GM23338 (cell line): ENCODE results near the gene AGBL4. TPM values are rescaled to one million over a fixed set of nuclear protein-coding genes. Genes with fewer than 3 reads are reported as not detected.

ENCODE experiments used
- ATAC-seq: fragments of 200-7000 bp; cut with Tn5 transposase; 3 replicates; pipeline ENCODE4 v1.9.1; 2020
- DNase-seq: peaks from one replicate; pipeline ENCODE4 v3.0.0-alpha.2; 2015; ENCODE audit warnings: low spot score
- H2AFZ ChIP-seq: fragments of 200-600 bp; sonication (generic); 2 replicates; pipeline ENCODE4 v1.8.0; 2016; ENCODE audit warnings: antibody characterized with exemption, mild to moderate bottlenecking, moderate library complexity
- H3F3A ChIP-seq: fragments of 200-600 bp; sonication (generic); replicated peaks from 2 replicates; pipeline ENCODE4 v1.8.0; 2017; ENCODE audit warnings: antibody characterized with exemption, mixed run types, low read depth
- H3K27ac ChIP-seq: fragments of 200-600 bp; sonication (generic); 2 replicates; pipeline ENCODE4 v1.6.1; 2016; ENCODE audit warnings: low read depth
- H3K27me3 ChIP-seq: fragments of 200-600 bp; sonication (generic); 2 replicates; pipeline ENCODE4 v1.8.0; 2016; ENCODE audit warnings: mild to moderate bottlenecking, mixed run types, moderate library complexity; ENCODE audit not compliant: insufficient read depth
- H3K36me3 ChIP-seq: fragments of 200-600 bp; sonication (generic); 2 replicates; pipeline ENCODE4 v1.8.0; 2016; ENCODE audit warnings: mild to moderate bottlenecking; ENCODE audit not compliant: insufficient read depth
- H3K4me1 ChIP-seq: fragments of 200-600 bp; sonication (generic); 2 replicates; pipeline ENCODE4 v1.8.0; 2016; ENCODE audit warnings: mild to moderate bottlenecking, moderate library complexity; ENCODE audit not compliant: insufficient read depth
- H3K4me2 ChIP-seq: fragments of 200-600 bp; sonication (generic); 2 replicates; pipeline ENCODE4 v1.7.1; 2017; ENCODE audit warnings: mixed run types
- H3K4me3 ChIP-seq: fragments of 200-600 bp; sonication (generic); 2 replicates; pipeline ENCODE4 v1.6.1; 2016; ENCODE audit warnings: mixed run types
- H3K79me2 ChIP-seq: fragments of 200-600 bp; sonication (generic); replicated peaks from 2 replicates; pipeline ENCODE4 v1.8.0; 2017; ENCODE audit warnings: mild to moderate bottlenecking; ENCODE audit not compliant: insufficient read depth
- H3K9me2 ChIP-seq: fragments of 200-600 bp; sonication (generic); 2 replicates; pipeline ENCODE4 v1.8.0; 2017; ENCODE audit not compliant: insufficient read depth
- H4K20me1 ChIP-seq: fragments of 200-600 bp; sonication (generic); replicated peaks from 2 replicates; pipeline ENCODE4 v1.8.0; 2017; ENCODE audit warnings: mild to moderate bottlenecking; ENCODE audit not compliant: insufficient read depth
- H3K27ac Mint-ChIP-seq: 2 replicates; pipeline ENCODE4 v1.8.0; 2020; ENCODE audit warnings: inconsistent platforms, mild to moderate bottlenecking, moderate library complexity, mixed read lengths
- H3K27me3 Mint-ChIP-seq: 3 replicates; pipeline ENCODE4 v1.8.0; 2022; ENCODE audit warnings: low read depth, mild to moderate bottlenecking, moderate library complexity, mixed read lengths, inconsistent platforms; ENCODE audit not compliant: insufficient read depth, poor library complexity
- H3K36me3 Mint-ChIP-seq: 3 replicates; pipeline ENCODE4 v1.8.0; 2021; ENCODE audit warnings: low read depth, mild to moderate bottlenecking, inconsistent platforms, moderate library complexity, mixed read lengths
- H3K4me1 Mint-ChIP-seq: 3 replicates; pipeline ENCODE4 v1.8.0; 2020; ENCODE audit warnings: mild to moderate bottlenecking, inconsistent platforms, mixed read lengths
- H3K4me3 Mint-ChIP-seq: 3 replicates; pipeline ENCODE4 v1.8.0; 2021; ENCODE audit warnings: moderate library complexity, mild to moderate bottlenecking, inconsistent platforms, mixed read lengths
- H3K9me3 Mint-ChIP-seq: 3 replicates; pipeline ENCODE4 v1.8.0; 2020; ENCODE audit warnings: moderate library complexity, mild to moderate bottlenecking, inconsistent platforms, mixed read lengths
- EZH2 ChIP-seq: fragments of 200-600 bp; sonication (generic); IDR thresholded peaks from one replicate; pipeline ENCODE4 v1.8.0; 2017; ENCODE audit warnings: antibody characterized with exemption, mild to moderate bottlenecking, low read depth; ENCODE audit not compliant: unreplicated experiment
- JUNB ChIP-seq: IDR thresholded peaks from one replicate; pipeline ENCODE4 v1.6.1; 2016; ENCODE audit warnings: antibody characterized with exemption; ENCODE audit not compliant: unreplicated experiment
- polyA plus RNA-seq: library from polyadenylated mRNA; unstranded; fragments of >200 nt; fragmentation: Nextera tagmentation; extraction: Ambion mirVana; gene quantifications from 2 replicates; pipeline ENCODE4 v1.2.1, GENCODE V29; 2016
- total RNA-seq: library from RNA; depleted of rRNA; stranded (reverse); fragments of >200 nt; shearing (Covaris generic); gene quantifications from 2 replicates; pipeline ENCODE4 v1.2.3, GENCODE V29; 2014
- TF ChIP-seq, protein P1 (sequence below): fragments of 250-450 bp; sonication (Bioruptor Pico); IDR thresholded peaks from 2 replicates; pipeline ENCODE4 v1.5.0; 2020; ENCODE audit warnings: mild to moderate bottlenecking, moderate library complexity

Gene AGBL4
- total and polyA plus RNA-seq, 2 experiments from 2014 or later = 0.91 to 1.5 TPM

- TF ChIP-seq, protein P1, sequence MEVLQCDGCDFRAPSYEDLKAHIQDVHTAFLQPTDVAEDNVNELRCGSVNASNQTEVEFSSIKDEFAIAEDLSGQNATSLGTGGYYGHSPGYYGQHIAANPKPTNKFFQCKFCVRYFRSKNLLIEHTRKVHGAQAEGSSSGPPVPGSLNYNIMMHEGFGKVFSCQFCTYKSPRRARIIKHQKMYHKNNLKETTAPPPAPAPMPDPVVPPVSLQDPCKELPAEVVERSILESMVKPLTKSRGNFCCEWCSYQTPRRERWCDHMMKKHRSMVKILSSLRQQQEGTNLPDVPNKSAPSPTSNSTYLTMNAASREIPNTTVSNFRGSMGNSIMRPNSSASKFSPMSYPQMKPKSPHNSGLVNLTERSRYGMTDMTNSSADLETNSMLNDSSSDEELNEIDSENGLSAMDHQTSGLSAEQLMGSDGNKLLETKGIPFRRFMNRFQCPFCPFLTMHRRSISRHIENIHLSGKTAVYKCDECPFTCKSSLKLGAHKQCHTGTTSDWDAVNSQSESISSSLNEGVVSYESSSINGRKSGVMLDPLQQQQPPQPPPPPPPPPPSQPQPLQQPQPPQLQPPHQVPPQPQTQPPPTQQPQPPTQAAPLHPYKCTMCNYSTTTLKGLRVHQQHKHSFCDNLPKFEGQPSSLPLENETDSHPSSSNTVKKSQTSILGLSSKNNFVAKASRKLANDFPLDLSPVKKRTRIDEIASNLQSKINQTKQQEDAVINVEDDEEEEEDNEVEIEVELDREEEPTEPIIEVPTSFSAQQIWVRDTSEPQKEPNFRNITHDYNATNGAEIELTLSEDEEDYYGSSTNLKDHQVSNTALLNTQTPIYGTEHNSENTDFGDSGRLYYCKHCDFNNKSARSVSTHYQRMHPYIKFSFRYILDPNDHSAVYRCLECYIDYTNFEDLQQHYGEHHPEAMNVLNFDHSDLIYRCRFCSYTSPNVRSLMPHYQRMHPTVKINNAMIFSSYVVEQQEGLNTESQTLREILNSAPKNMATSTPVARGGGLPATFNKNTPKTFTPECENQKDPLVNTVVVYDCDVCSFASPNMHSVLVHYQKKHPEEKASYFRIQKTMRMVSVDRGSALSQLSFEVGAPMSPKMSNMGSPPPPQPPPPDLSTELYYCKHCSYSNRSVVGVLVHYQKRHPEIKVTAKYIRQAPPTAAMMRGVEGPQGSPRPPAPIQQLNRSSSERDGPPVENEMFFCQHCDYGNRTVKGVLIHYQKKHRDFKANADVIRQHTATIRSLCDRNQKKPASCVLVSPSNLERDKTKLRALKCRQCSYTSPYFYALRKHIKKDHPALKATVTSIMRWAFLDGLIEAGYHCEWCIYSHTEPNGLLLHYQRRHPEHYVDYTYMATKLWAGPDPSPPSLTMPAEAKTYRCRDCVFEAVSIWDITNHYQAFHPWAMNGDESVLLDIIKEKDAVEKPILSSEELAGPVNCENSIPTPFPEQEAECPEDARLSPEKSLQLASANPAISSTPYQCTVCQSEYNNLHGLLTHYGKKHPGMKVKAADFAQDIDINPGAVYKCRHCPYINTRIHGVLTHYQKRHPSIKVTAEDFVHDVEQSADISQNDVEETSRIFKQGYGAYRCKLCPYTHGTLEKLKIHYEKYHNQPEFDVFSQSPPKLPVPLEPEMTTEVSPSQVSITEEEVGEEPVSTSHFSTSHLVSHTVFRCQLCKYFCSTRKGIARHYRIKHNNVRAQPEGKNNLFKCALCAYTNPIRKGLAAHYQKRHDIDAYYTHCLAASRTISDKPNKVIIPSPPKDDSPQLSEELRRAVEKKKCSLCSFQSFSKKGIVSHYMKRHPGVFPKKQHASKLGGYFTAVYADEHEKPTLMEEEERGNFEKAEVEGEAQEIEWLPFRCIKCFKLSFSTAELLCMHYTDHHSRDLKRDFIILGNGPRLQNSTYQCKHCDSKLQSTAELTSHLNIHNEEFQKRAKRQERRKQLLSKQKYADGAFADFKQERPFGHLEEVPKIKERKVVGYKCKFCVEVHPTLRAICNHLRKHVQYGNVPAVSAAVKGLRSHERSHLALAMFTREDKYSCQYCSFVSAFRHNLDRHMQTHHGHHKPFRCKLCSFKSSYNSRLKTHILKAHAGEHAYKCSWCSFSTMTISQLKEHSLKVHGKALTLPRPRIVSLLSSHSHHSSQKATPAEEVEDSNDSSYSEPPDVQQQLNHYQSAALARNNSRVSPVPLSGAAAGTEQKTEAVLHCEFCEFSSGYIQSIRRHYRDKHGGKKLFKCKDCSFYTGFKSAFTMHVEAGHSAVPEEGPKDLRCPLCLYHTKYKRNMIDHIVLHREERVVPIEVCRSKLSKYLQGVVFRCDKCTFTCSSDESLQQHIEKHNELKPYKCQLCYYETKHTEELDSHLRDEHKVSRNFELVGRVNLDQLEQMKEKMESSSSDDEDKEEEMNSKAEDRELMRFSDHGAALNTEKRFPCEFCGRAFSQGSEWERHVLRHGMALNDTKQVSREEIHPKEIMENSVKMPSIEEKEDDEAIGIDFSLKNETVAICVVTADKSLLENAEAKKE = no peak
Observed at GRCh38 chr1:49351768-49352167, 672.0 kb downstream of the AGBL4 start (continued).

DNA sequence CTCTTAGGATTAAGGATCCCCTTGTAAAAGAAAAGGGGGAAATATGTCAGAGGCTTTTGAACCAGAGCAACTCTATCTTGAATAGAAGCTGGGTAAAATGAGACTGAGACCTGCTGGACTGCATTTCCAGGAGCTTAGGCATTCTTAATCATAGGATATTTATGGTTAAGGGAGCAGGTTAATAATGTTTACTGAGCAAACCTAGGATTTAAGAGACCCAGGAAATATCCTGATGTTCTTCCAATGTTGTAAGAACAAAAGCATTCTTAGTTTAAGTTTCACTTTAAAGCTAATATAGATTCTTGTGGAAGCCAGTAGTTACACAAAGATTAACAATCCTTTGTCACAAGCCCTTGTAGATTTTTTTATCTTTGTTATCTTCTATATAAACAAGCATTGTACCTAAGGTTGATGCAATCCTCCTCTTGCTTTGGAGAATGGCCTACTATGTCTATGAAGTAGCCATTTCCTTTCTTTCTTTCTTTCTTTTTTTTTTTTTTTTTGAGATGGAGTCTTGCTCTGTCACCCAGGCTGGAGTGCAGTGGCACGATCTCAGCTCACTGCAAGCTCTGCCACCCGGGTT lies 676.9 kb downstream of the AGBL4 start:
- Histone ChIP-seq H3K36me3 (no peaks in the 10 kb centered on the region; the same call in 1 of the 2 replicates), H3K27ac (no peak overlapping the region), H3K4me3 (no peak overlapping the region), H2AFZ (no peak overlapping the region), H3K27me3 (no peaks in the 10 kb centered on the region), H3K79me2 (no peaks in the 10 kb centered on the region), H3K4me1 (no peaks in the 10 kb centered on the region), H3F3A (no peaks in the 10 kb centered on the region), H3K4me2 (no peak overlapping the region), H3K9me2 (no peaks in the 10 kb centered on the region), H4K20me1 (no peaks in the 10 kb centered on the region)
- Mint-ChIP-seq H3K4me3 (no peak overlapping the region), H3K36me3 (peaks cover 10% of the 10 kb centered on the region; the same call in 2 of the 3 replicates), H3K27me3 (no peaks in the 10 kb centered on the region), H3K9me3 (peaks cover 85% of the 10 kb centered on the region), H3K4me1 (no peaks in the 10 kb centered on the region), H3K27ac (no peak overlapping the region)
- DNase-seq (no peak), ATAC-seq (no peak)
- no peak for TF ChIP-seq EZH2
- TF ChIP-seq, protein P1 = no peak
- TF ChIP-seq JUNB = no peak
